HG03064 (cell line): Measurements from ENCODE around the gene LDLRAP1.
"Not testable (repeated sequence)": the region's sequence is repeated elsewhere in the genome, so short reads cannot be mapped to it uniquely, and the experiment has no call there.

Experiments used
- ATAC-seq: cut with Tn5 transposase; IDR thresholded peaks from one replicate; pipeline ENCODE4 v1.9.1; 2021; ENCODE audit warnings: low read depth; ENCODE audit not compliant: unreplicated experiment

LDLRAP1 gene

DNA sequence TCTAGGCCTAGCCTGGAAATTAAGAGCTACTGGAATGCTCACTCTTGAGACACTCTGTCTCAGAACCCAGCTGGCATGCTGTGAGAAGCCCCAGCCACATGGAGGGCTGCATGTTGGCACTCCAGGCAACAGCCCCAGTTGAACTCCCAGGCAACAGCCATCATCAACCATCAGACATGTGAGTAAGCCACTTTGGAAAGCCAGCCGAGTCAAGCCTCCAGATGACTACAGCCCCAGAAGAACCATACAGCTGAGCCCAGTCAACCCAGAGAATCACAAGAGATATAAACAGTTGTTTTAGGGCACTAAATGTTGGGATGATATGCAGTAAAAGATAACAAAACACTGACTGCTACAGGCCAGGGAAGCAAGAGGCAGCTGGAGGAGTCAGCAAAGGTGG, 55.5 kb downstream of the LDLRAP1 start:
- no peak for ATAC-seq

DNA sequence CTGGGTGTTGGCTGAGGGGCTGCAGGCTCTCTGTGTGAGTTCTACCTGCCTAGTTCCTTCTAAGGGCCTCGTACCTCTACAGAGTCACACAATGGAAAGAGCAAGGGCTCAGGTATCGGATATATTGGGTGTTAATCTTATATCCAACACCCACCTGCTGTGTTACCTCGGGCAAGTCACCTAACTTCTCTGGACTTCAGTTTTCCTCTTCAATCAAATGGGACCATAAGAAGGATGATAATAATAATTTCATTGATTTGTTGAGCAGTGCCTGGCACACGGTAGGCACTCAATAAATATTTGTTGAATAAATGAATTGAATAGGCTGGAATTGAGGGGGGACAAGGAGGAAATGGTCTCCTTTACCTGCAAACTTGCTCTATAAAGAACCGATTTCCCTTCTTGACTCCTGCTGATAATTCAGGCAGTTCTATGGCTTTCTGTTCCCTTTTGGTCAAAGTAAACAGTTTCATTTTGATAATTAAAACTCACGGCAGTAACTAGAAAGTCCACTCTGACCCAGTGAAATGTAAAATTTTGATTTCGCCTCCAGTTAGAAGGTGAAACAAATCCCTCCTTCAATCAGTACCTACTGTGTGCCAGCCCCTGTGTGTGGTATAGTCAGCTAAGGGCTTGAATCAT, 56.7 kb downstream of the LDLRAP1 start:
- ATAC-seq = no peak

DNA sequence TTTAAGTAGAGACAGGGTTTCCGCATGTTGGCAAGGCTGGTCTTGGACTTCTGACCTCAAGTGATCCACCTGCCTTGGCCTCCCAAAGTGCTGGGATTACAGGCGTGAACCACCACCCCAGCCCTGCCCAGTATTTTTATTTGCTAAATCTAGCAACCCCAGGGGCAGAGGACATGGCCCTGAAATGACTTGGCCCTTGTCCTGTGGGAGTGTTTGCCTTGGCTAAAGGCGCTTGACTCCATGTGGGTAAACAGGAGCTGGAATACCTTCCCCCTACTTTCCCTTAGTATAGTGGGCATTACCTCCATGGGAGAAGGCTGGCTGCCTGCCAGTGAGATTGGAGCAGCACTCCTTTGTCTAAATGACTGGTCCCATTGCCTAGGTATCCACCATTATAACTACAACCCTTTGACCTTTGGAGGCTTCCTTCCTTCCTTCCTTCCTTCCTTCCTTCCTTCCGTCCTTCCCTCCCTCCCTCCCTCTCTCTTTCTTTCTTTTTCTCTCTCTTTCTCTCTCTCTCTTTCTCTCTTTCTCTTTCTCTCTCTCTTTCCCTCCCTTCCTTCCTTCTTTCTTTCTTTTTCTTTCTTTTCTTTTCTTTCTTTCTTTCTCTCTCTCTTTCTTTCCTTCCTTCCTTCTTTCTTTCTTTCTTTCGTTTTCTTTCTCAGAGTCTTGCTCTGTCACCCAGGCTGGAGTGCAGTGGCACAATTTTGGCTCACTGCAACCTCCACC, 57.7 kb downstream of the LDLRAP1 start:
- not testable (repeated sequence) for ATAC-seq

DNA sequence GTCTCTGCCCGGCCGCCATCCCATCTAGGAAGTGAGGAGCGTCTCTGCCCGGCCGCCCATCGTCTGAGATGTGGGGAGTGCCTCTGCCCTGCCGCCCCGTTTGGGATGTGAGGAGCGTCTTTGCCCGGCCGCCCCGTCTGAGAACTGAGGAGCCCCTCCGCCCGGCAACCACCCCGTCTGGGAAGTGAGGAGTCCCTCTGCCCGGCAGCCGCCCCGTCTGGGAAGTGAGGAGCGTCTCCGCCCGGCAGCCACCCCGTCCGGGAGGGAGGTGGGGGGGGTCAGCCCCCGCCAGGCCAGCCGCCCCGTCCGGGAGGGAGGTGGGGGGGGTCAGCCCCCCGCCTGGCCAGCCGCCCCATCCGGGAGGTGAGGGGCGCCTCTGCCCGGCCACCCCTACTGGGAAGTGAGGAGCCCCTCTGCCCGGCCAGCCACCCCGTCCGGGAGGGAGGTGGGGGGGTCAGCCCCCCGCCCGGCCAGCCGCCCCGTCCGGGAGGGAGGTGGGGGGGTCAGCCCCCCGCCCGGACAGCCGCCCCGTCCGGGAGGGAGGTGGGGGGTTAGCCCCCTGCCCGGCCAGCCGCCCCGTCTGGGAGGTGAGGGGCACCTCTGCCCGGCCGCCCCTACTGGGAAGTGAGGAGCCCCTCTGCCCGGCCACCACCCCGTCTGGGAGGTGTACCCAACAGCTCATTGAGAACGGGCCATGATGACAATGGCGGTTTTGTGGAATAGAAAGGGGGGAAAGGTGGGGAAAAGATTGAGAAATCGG, 60.6 kb downstream of the LDLRAP1 start:
- ATAC-seq = not testable (repeated sequence)

DNA sequence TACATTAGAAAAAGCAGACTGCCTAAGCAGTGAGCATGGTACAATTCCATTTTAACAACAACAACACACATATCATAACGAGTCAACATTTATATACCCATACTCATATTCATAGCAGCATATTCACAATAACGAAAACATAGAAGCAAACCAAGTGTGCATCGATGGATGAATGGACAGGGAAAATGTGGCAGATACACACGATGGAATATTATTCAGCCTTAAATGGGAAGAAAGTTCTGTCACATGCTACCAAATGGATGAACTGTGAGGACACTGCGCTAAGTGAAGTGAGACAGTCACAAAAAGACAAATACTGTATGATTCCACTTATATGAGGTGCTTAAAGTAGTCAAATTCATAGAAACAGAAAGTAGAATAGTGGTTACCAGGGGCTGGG, 63.7 kb downstream of the LDLRAP1 start:
- no peak for ATAC-seq

DNA sequence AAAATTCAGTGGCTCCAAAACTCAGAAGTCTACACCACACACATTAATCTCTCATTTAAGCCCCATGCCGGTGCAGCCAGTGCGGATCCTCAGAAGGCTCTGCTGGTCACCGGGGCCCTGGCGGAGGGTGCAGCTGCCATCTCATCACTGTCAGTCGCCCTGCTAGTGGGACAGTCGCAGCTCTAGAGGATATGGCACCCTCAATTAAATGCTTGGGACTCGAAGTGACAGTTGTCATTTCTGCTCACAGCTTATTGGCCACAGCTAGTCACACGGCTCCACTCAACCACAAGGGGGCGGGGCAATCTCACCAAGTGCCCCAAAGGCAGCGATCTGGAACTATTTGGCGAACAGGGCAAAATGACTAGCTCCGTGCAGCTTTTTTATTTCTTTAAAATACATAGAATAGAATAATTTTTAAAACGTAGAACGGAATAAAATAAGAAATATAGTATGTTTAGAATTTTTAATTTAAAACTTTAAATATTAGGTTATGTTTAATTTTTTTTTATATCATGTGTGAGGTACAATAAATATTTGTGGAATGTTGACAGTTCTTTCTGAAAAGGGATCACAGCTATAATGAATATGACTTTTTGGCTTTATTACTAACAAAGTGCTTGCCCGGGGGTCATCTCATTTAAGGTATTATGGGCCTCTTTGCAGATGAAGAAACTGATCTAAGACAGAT, 65.2 kb downstream of the LDLRAP1 start:
- ATAC-seq = no peak

DNA sequence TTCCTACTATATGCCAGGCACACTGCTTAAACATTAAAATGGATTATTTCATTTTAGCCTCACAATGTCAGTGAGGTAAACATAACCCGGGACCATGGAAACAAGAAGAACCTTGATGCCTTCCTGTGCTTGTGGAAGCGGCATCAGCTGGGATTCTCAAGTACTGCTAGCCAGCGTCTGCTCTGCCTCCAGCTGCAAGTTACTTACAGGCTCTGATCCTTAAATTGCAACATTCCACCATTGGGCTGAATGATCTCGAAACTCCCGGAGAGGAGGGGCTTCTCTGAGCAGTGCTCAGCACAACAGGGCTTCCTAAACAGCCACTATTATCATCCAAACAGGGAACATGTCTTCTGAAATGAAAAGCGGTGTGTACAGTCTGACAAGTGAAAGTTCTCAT, 66.5 kb downstream of the LDLRAP1 start:
- ATAC-seq = no peak

DNA sequence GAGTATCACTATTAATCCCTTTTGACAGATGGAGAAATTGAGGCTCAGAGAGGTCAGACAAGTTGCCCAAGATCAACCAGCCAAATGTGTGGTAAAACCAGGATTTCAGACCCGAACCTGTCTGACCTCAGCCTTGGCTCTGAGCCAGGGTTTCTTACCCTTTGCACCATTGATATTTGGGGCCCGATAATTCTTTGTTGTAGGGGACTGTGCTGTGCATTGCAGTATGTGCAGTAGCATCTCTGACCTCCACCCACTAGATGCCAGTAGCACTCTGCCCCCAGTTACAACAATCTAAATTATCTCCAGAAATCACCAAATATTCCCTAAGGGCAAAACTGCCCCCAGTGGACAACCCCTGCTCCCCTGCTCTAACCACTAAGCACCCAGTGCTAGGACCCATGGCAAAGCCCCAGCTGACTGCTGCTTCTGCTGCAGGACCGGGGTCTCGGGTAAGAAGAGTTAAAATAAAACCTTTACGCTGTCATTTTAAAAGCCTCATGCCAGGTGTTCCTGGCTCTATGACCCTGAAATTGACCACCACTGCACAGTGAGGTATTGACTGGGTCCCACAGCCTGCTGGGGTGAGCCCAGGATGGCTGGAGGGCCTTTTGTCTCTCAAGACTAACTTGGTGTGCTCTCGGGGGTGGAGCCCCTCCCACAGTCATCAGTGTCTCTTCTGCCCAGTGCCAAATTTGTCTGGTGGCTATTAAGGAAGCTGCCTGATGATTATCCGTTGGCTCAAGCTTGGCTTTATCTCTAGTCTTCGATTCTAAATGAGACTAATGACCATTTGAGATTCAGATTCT, 67.6 kb downstream of the LDLRAP1 start:
- no peak for ATAC-seq

DNA sequence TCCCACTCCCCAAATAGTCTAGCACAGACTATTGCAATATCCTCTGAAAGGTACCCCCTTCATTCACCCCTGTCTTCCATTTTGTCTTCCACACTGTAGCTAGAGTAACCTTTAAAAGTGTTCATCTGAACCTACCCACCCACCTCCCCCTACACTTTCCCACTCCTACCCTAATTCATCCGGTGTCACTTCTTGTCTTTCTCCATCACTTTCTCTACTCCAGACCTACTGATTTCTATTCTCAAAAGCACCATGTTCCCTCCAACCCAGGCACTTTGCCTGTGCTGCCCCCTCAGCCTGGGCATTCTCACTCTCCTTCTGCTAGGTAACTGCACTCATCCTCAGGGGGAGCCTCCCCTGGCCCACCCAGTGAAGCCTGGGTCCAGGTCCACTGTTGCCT, 68.4 kb downstream of the LDLRAP1 start:
- ATAC-seq = no peak

DNA sequence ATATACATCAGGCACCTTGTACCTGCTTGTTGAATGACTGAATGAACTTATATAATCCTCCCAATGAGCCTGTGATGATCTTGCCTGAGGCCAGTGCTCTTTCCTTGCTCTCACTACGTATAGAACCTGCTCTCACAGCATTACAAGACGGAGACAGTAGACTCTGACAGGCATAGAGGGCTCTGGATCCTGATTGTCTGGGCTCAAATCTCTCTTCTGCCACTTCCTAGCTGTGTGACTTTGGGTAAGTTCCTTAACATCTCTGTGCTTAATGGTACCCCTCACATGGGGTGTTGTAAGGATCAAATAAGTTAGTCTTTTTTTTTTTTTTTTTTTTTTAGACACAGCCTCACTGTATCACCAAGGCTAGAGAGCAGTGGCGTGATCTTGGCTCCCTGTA, 69.0 kb downstream of the LDLRAP1 start:
- ATAC-seq = no peak

DNA sequence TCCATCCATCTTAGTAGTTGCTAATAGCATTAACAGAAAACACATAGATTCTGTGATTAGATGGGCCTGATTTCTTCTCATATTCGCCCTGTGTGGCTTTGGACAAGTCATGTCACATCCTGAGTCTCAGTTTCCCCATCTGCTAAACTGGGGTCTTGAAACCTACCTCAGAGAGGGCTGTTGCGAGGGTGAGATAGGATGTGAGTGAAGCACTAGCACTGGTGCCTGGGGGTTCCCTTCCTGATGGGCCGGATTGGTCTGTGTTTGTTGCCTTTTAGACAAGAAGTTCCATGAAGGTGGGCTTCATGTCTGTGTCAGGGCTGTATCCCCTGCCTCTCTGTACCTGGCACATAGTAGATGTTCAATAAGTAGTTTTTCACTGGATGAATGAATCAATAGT, 69.7 kb downstream of the LDLRAP1 start:
- ATAC-seq = no peak

DNA sequence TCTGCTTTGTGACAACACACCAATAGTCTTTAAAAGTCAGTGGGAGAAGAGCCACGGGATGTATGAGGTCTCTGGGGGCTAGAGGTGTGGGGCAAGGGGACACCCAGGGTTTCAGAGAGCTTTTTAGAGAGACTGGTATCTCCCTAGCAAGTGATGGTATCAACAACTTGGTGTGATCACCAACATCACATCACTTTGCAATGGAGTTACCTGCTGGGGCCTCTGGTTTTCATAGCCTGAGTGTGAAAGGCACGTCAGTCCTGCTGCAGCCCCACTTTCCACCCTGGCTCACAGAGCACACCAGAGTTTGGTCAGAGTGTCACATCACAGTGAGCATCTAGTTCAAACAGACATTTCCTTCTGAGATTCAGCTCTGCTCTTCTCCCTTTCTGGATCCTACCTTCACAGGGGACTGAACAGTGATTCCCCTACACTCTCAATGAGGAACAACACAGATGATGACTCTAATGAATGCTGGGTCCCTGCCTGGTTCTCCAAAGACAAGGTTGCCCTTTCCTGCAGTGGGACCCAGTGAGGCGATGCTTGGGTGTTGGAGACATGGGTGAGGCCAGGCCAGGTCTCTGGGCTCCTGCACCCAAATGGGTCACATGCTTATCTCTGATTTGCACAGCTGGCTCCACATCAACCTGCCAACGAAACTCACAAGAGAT, 71.2 kb downstream of the LDLRAP1 start:
- ATAC-seq = no peak

DNA sequence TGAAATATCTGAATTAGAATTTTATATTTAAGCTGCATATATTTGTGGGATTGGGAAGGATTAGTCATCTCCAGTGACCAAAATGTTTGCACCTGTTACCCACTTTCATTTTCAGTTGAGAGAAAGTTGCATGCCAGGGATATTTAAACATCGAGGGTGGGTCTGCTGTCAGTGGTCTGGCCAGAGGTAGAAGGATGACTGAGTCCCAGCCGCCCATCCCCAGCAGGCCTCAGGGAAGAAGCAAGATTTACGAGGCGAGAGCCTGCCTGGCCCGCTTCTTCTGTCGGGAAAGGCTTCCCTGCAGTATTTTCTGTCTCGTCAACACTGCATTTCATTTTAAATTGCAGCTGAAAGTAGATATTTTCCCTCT, 71.8 kb downstream of the LDLRAP1 start:
- no peak for ATAC-seq

DNA sequence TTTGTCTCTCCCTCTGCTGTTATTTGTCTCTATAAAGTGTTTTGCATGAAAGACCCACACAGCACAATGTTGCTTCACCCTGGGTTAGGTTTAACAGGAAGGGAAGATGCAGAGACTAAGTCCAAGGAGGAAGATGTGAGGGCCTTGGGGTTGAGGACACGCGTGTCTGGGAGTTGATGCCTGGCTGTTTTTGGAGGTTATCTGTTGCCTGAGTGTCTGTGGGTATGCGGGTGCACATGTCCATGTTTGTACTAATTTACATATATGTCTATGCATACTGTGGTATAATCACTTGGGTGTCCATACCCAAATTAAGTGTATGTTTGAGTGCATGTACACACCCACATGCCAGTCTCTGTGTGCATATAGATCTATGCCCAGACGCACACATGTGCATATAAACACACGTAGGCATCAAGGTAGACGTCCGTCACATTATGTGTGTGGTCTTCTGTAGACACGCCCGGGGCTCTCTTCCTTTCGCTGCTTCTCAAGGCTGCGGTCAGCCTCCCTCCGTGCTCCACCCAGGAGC, 72.2 kb downstream of the LDLRAP1 start:
- ATAC-seq = no peak

DNA sequence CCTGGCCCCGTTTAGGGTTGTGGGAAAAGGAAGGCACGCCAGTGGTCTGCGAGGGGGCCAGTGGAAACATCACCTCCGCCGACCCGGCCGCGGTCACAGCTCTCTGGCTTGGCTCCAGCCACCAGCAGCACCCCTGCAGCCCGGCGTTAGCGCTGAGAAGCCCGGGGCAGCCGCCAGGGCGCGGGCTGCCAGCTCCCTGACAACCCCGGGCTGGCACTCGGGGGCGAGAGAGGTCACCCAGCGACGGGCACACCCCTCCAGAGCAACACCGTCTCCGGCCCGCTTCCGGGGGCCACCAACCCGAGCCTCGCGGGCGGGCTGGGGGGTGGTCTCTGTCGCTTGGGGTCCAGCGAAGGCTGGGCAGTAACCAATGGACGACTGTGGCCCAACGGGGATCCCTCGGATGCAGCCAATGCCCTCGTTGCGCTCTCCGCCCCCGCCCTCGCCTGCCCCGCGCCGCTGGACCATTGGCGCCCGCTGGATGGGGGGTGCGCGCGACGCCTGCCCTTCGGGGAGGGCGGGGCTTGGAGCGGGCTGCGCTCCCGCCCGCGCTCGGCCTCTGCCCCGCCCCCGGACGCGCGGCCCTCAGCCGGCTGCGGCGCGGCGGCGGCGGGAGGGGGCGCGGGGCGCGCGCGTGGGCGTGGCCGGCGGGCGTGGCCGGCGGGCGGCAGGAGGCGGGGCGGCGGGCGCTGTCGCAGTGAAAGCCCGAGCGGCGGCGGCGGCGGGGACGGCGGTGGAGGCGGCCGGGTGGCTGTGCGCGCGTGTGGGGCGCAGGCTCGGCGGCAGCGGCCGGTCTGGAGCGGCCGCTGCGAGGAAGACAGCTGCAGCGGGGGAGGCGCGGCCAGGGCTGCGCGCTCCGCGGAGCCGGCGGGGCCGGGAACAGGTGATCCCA, 72.9 kb downstream of the LDLRAP1 start, which contains the start of gene MAN1C1:
Gene MAN1C1, plus strand, starts transcription at position 697 of the 892 bp plus-strand sequence. CDS start 1,007 bp downstream, outside the sequence.
- no peak for ATAC-seq

DNA sequence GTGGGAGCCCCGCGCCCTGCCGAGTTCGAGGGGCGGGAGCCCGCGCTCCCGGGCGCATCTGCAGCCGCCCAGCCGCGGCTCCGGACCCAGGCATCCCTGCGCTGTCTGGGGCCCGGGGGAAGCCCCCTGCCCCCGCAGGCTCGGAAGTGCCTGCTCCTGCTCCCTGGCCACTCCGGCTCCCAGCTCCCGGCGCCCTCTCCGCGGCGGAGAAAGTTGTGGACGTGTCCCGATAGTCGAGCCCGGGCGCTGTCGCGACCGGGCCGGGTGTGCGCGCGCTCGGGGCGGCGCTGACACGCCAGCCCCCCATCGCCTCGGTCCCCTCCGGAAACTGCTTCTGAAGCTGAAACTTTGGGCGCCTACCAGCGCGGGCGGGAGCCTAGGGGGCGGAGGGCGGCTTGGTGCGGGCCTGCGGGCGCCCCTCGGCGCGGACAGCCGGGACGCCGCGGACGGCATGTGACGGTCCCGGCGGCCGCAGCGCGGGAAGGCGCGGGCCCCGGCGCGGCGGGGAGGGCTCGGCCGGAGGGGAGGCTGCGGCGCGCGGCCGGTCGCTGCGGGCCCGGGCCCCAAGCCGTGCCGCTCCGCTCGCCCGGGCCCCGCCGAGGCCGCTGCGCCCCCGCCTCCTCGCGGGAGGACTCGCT, 73.7 kb downstream of the LDLRAP1 start:
- ATAC-seq = no peak

DNA sequence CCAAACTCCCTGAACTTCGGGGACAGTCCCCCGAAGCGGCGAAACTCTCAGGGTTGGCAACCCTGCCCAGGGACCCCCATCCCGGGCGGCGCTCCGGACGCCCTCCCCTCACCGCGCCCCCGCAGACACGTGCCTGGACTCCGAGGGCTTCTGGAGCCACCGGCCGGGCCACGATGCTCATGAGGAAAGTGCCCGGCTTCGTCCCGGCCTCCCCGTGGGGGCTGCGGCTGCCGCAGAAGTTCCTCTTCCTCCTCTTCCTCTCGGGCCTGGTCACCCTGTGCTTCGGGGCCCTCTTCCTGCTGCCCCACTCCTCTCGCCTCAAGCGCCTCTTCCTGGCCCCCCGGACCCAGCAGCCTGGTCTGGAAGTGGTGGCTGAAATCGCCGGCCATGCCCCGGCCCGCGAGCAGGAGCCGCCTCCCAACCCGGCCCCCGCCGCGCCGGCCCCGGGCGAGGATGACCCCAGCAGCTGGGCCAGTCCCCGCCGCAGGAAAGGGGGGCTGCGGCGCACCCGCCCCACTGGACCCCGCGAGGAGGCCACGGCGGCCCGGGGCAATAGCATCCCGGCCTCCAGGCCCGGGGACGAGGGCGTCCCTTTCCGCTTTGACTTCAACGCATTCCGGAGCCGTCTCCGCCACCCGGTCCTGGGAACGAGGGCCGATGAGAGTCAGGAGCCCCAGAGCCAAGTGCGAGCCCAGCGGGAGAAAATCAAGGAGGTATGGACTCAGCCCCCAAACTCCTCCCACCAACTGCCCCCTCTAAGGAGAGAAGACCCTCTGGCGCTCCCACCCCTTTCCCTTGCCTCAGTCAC, 74.4 kb downstream of the LDLRAP1 start:
- no peak for ATAC-seq
